Stimulated activated CD8-positive, alpha-beta memory T cell treated with anti-CD3 and anti-CD28 coated beads, Interleukin-12 subunit alpha, Interleukin-12 subunit beta, amount 100 ng/mL, for 24 hours (primary cell): ENCODE data around the gene WDFY2.

ENCODE experiments used
- DNase-seq: peaks from one replicate; pipeline ENCODE4 v3.0.0-alpha.2; 2020; ENCODE audit errors: extremely low read depth

Gene WDFY2

GRCh38 chr13:51601601-51602565 is 17.6 kb downstream of the WDFY2 start:
- DNase-seq, result no peak

- no peak for DNase-seq
Measured at GRCh38 chr13:51603716-51604115, 19.5 kb downstream of the WDFY2 start.

- DNase-seq, result no peak
Measured at GRCh38 chr13:51605698-51606097, 21.4 kb downstream of the WDFY2 start.

GRCh38 chr13:51607165-51607564 is 22.9 kb downstream of the WDFY2 start:
- DNase-seq, result no peak

GRCh38 chr13:51608857-51609406 is 24.7 kb downstream of the WDFY2 start:
- DNase-seq, result no peak

GRCh38 chr13:51612867-51613266 is 28.6 kb downstream of the WDFY2 start:
- DNase-seq, result no peak

- no peak for DNase-seq
Measured at GRCh38 chr13:51613535-51613934, 29.3 kb downstream of the WDFY2 start.

GRCh38 chr13:51614350-51614786 is 30.1 kb downstream of the WDFY2 start:
- DNase-seq, result no peak

- no peak for DNase-seq
Measured at GRCh38 chr13:51618626-51619025, 34.4 kb downstream of the WDFY2 start.

- DNase-seq, result no peak
Measured at GRCh38 chr13:51619614-51620013, 35.4 kb downstream of the WDFY2 start.

- no peak for DNase-seq
Measured at GRCh38 chr13:51620165-51620983, 36.1 kb downstream of the WDFY2 start.

- no peak for DNase-seq
Measured at GRCh38 chr13:51621602-51622001, 37.3 kb downstream of the WDFY2 start.

- DNase-seq, result no peak
Measured at GRCh38 chr13:51623473-51623872, 39.2 kb downstream of the WDFY2 start.

- DNase-seq, result no peak
Measured at GRCh38 chr13:51624207-51624606, 39.9 kb downstream of the WDFY2 start.

GRCh38 chr13:51624695-51625345 is 40.6 kb downstream of the WDFY2 start:
- DNase-seq, result no peak

- no peak for DNase-seq
Measured at GRCh38 chr13:51625555-51626345, 41.5 kb downstream of the WDFY2 start.

- DNase-seq, result no peak
Measured at GRCh38 chr13:51626749-51627148, 42.5 kb downstream of the WDFY2 start.

- DNase-seq, result no peak
Measured at GRCh38 chr13:51628059-51628852, 44.0 kb downstream of the WDFY2 start.

GRCh38 chr13:51629491-51630287 is 45.4 kb downstream of the WDFY2 start:
- DNase-seq, result no peak
